Measurements from ENCODE around the gene PRTG. TPM values are rescaled to one million over a fixed set of nuclear protein-coding genes. Genes with fewer than 3 reads are reported as not detected.

PRTG gene
- polyA plus RNA-seq, 5 donors: 4.6 to 8.2 (median 6.9) TPM

GRCh38 chr15:55564347-55565145 lies 178.4 kb downstream of the PRTG start:
- DNase-seq: no peak

GRCh38 chr15:55562601-55563000 lies 180.4 kb downstream of the PRTG start:
- DNase-seq: no peak

Other genes with a start within 250 kb of the PRTG start
- 1 to 10 TPM; 5.7 to 9.1 (median 7.5) TPM for gene DNAAF4, start 234.9 kb downstream of the PRTG start, polyA plus RNA-seq (ENCODE audit: insufficient read depth in 1 of 5, insufficient read length in 5 of 5, low replicate concordance in 1 of 5)
- 10 to 100 TPM; 12.9 to 28.2 (median 19.5) TPM for gene PYGO1, start 154.8 kb downstream of the PRTG start, polyA plus RNA-seq (ENCODE audit: insufficient read depth in 1 of 5, insufficient read length in 5 of 5, low replicate concordance in 1 of 5)

Data from right lung (tissue), 5 donors.